HCT116 (cell line): ENCODE results near the gene CCN5. TPM values are rescaled to one million over a fixed set of nuclear protein-coding genes. Genes with fewer than 3 reads are reported as not detected.
A peak's percentile ranks its signal among the peaks of the same experiment; 100 is the strongest.

Experiments used
- ATAC-seq: fragments of 200-7000 bp; cut with Tn5 transposase; 2 replicates; pipeline ENCODE4 v1.9.1; 2020; ENCODE audit warnings: mild to moderate bottlenecking, moderate library complexity
- BruUV-seq: library from RNA; stranded (reverse); fragments of 400-500 nt; replicated peaks from 2 replicates; lab custom pipeline; 2021; lab: Mats Ljungman, UMichigan
- CTCF ChIA-PET: fragments of 300-600 bp; sonication (Branson Sonifier 250); formaldehyde crosslinking; loops from one replicate; lab custom pipeline; 2021; ENCODE audit warnings: antibody characterized with exemption; lab: Charles Lee
- POLR2A ChIA-PET: fragments of 300-600, 350-600 bp; sonication (Branson Sonifier 250); formaldehyde crosslinking; loops from one replicate; lab custom pipeline; 2021; ENCODE audit warnings: antibody characterized with exemption; lab: Charles Lee
- RAD21 ChIA-PET, 2 experiments: fragments of 300-600 bp; sonication (Branson Sonifier 250); formaldehyde crosslinking; loops; one replicate each; lab custom pipeline; 2023; ENCODE audit warnings: low total read pairs in 2 of 2; ENCODE audit not compliant: uncharacterized antibody in 2 of 2, unreplicated experiment in 2 of 2, low non-redundant PET in 1 of 2; lab: Charles Lee
- DNase-seq: peaks from one replicate; pipeline ENCODE4 v3.0.0-alpha.2; 2010; ENCODE audit warnings: low read depth, low spot score
- H2AFZ ChIP-seq: fragments of 200-600 bp; shearing (Covaris generic), sonication (generic); 2 replicates; pipeline ENCODE4 v1.6.1; 2017; ENCODE audit warnings: low read depth, mixed run types, mixed read lengths, antibody characterized with exemption, low read length; ENCODE audit not compliant: poor library complexity, severe bottlenecking
- H3K27ac ChIP-seq: 2 replicates; pipeline ENCODE4 v1.5.1; 2012; ENCODE audit warnings: low read depth, low read length
- H3K27me3 ChIP-seq: fragments of 200-600 bp; sonication (generic); 2 replicates; pipeline ENCODE4 v1.6.1; 2016; ENCODE audit warnings: mixed run types, low read length, mixed read lengths; ENCODE audit not compliant: insufficient read depth
- H3K36me3 ChIP-seq, 2 experiments: fragments of 200-500 bp in 1 of 2; fragments of 200-600 bp in 1 of 2; sonication (Bioruptor generic) in 1 of 2; sonication (generic) in 1 of 2; 2 replicates each; pipeline versions ENCODE4 v1.5.1 to v1.6.1; 2014 to 2016; ENCODE audit warnings: low read length in 2 of 2, inconsistent platforms in 1 of 2, mixed read lengths in 1 of 2, mixed run types in 1 of 2; ENCODE audit not compliant: insufficient read depth in 2 of 2, control insufficient read depth in 1 of 2
- H3K4me1 ChIP-seq, 2 experiments: fragments of 200-600 bp in 1 of 2; sonication (generic) in 1 of 2; 2 replicates each; pipeline versions ENCODE4 v1.5.1 to v1.6.1; 2012 to 2017; ENCODE audit warnings: low read length in 2 of 2, inconsistent platforms in 1 of 2, mild to moderate bottlenecking in 1 of 2, mixed read lengths in 1 of 2, mixed run types in 1 of 2, moderate library complexity in 1 of 2; ENCODE audit not compliant: insufficient read depth in 2 of 2, control insufficient read depth in 1 of 2
- H3K4me2 ChIP-seq: fragments of 200-600 bp; sonication (generic); 2 replicates; pipeline ENCODE4 v1.6.1; 2017; ENCODE audit warnings: mixed run types, low read length, mixed read lengths
- H3K4me3 ChIP-seq, 2 experiments: fragments of 200-600 bp in 1 of 2; sonication (generic) in 1 of 2; replicated peaks in 1 of 2; 2 replicates each; pipeline ENCODE4 v1.5.1; 2011 to 2016; ENCODE audit warnings: low read length in 2 of 2, control low read depth in 1 of 2, low read depth in 1 of 2, mild to moderate bottlenecking in 1 of 2, mixed read lengths in 1 of 2, mixed run types in 1 of 2
- H3K79me2 ChIP-seq: fragments of 200-600 bp; sonication (generic); 2 replicates; pipeline ENCODE4 v1.6.1; 2017; ENCODE audit warnings: mild to moderate bottlenecking, mixed run types, low read length, moderate library complexity, mixed read lengths; ENCODE audit not compliant: insufficient read depth
- H3K9ac ChIP-seq: fragments of 200-600 bp; sonication (generic); 2 replicates; pipeline ENCODE4 v1.6.1; 2016; ENCODE audit warnings: low read length, mixed read lengths
- H3K9me2 ChIP-seq: fragments of 200-600 bp; sonication (generic), shearing (Covaris generic); 2 replicates; pipeline ENCODE4 v1.6.1; 2017; ENCODE audit warnings: mixed run types, mild to moderate bottlenecking, moderate library complexity; ENCODE audit not compliant: insufficient read depth
- H3K9me3 ChIP-seq, 2 experiments: fragments of 200-500 bp in 1 of 2; fragments of 200-600 bp in 1 of 2; sonication (Bioruptor generic) in 1 of 2; sonication (generic) in 1 of 2; 2 replicates each; pipeline ENCODE4 v1.6.1; 2014 to 2017; ENCODE audit warnings: low read length in 2 of 2, mixed read lengths in 2 of 2, inconsistent platforms in 1 of 2, low read depth in 1 of 2, mild to moderate bottlenecking in 1 of 2, mixed run types in 1 of 2, moderate library complexity in 1 of 2; ENCODE audit not compliant: control insufficient read depth in 1 of 2, insufficient read depth in 1 of 2
- H4K20me1 ChIP-seq: fragments of 200-600 bp; sonication (generic), shearing (Covaris generic); 2 replicates; pipeline ENCODE4 v1.6.1; 2017; ENCODE audit warnings: mixed run types, mild to moderate bottlenecking, moderate library complexity; ENCODE audit not compliant: insufficient read depth
- CTCF ChIP-seq, 3 experiments: fragments of 200-600 bp in 1 of 3; sonication (generic) in 1 of 3; IDR thresholded peaks in 2 of 3; conservative IDR thresholded peaks in 1 of 3; 2 replicates each; pipeline ENCODE4 v1.5.1; 2012 to 2017; ENCODE audit warnings: low read depth in 2 of 3, low read length in 2 of 3, antibody characterized with exemption in 1 of 3, borderline replicate concordance in 1 of 3, control low read depth in 1 of 3, mild to moderate bottlenecking in 1 of 3, mixed read lengths in 1 of 3, mixed run types in 1 of 3, moderate library complexity in 1 of 3; ENCODE audit not compliant: insufficient read depth in 1 of 3
- EGR1 ChIP-seq: IDR thresholded peaks from 2 replicates; pipeline ENCODE4 v1.6.1; 2012; ENCODE audit warnings: low read depth
- JUND ChIP-seq: IDR thresholded peaks from 2 replicates; pipeline ENCODE4 v1.6.1; 2012
- POLR2AphosphoS5 ChIP-seq: IDR thresholded peaks from 2 replicates; pipeline ENCODE4 v1.6.1; 2011; ENCODE audit warnings: mild to moderate bottlenecking, low read depth, low read length, moderate library complexity
- REST ChIP-seq: IDR thresholded peaks from 2 replicates; pipeline ENCODE4 v1.6.1; 2012; ENCODE audit warnings: low read depth
- SP1 ChIP-seq: IDR thresholded peaks from 2 replicates; pipeline ENCODE4 v1.6.1; 2012; ENCODE audit warnings: low read depth
- SRF ChIP-seq: IDR thresholded peaks from 2 replicates; pipeline ENCODE4 v1.6.1; 2012; ENCODE audit warnings: low read depth
- TCF7L2 ChIP-seq: IDR thresholded peaks from 2 replicates; pipeline ENCODE4 v1.7.0; 2011; ENCODE audit warnings: borderline replicate concordance, inconsistent platforms; ENCODE audit not compliant: insufficient read depth, insufficient read length; ENCODE audit errors: extremely low read depth
- ZFX ChIP-seq: fragments of 450-650 bp; IDR thresholded peaks from 2 replicates; pipeline ENCODE4 v1.6.1; 2017
- intact Hi-C: fragments of 100-400 bp; cut with micrococcal nuclease; formaldehyde crosslinking; loops from 2 replicates; pipeline ENCODE4 v1.10.0; 2022
- total RNA-seq: library from RNA; stranded (reverse); gene quantifications from one replicate; pipeline ENCODE4 v1.2.1, GENCODE V29; 2021; ENCODE audit not compliant: unreplicated experiment
- TF ChIP-seq, protein P1 (sequence below): IDR thresholded peaks from 2 replicates; pipeline ENCODE4 v1.6.1; 2011; ENCODE audit warnings: mild to moderate bottlenecking, low read length, moderate library complexity; ENCODE audit not compliant: insufficient replicate concordance; ENCODE audit errors: extremely low read depth

CCN5 gene
- total RNA-seq, 1 experiment from 2014 or later = 0.20 TPM

- no peak for TF ChIP-seq EGR1
- TF ChIP-seq JUND = no peak
- peak; percentile 43; the same call in 1 of the 2 replicates for TF ChIP-seq POLR2AphosphoS5
- TF ChIP-seq SRF = no peak
Measured at GRCh38 chr20:44738813-44739477, 23.8 kb downstream of the CCN5 start (continued).

GRCh38 chr20:44739942-44740341 is 24.8 kb downstream of the CCN5 start:
- ChIA-PET RAD21 (no interaction called here), POLR2A (no interaction called here), CTCF (interaction anchor here (2.4 kb wide), 1 partner anchor 8 kb away, joined by 17 read pairs; no protein-coding TSS in a partner anchor)
- no peak overlapping the region for H3K27ac ChIP-seq
- H2AFZ ChIP-seq = no peak overlapping the region
- H3K79me2 ChIP-seq = no peaks in the 10 kb centered on the region
- DNase-seq = no peak
- no peaks in the 10 kb centered on the region for H3K36me3 ChIP-seq
- H3K27me3 ChIP-seq = no peaks in the 10 kb centered on the region
- no peak overlapping the region for H3K9ac ChIP-seq
- H3K4me2 ChIP-seq = no peak overlapping the region
- H3K9me3 ChIP-seq = no peaks in the 10 kb centered on the region
- TF ChIP-seq EGR1 = no peak
- no peak for TF ChIP-seq ZFX
- TF ChIP-seq SRF = no peak
- TF ChIP-seq CTCF (IDR thresholded peaks at IDR 0.05 in 2 of 3, conservative IDR thresholded peaks at IDR 0.05 in 1 of 3; ENCODE audit: borderline replicate concordance in 1 of 3, insufficient read depth in 1 of 3, low read depth in 2 of 3, low read length in 2 of 3) = no peak
- no peak for TF ChIP-seq SP1
- no peak for TF ChIP-seq REST
- TF ChIP-seq, protein P1, sequence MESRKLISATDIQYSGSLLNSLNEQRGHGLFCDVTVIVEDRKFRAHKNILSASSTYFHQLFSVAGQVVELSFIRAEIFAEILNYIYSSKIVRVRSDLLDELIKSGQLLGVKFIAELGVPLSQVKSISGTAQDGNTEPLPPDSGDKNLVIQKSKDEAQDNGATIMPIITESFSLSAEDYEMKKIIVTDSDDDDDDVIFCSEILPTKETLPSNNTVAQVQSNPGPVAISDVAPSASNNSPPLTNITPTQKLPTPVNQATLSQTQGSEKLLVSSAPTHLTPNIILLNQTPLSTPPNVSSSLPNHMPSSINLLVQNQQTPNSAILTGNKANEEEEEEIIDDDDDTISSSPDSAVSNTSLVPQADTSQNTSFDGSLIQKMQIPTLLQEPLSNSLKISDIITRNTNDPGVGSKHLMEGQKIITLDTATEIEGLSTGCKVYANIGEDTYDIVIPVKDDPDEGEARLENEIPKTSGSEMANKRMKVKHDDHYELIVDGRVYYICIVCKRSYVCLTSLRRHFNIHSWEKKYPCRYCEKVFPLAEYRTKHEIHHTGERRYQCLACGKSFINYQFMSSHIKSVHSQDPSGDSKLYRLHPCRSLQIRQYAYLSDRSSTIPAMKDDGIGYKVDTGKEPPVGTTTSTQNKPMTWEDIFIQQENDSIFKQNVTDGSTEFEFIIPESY = no peak
- TF ChIP-seq TCF7L2 = no peak
- H3K4me3 ChIP-seq = no peak overlapping the region
- no peak for ATAC-seq
- H4K20me1 ChIP-seq = no peaks in the 10 kb centered on the region
- peaks cover 3 to 24% of the 10 kb centered on the region in 2 experiments; a peak in 3 of 4 replicates for H3K4me1 ChIP-seq
- no peaks in the 10 kb centered on the region for H3K9me2 ChIP-seq
- no TSS peak for BruUV-seq
- intact Hi-C loops = no loop called here
